Thoracic aorta (tissue), 2 donors: ENCODE measurements around the gene LIMD2. TPM values are rescaled to one million over a fixed set of nuclear protein-coding genes. Genes with fewer than 3 reads are reported as not detected.

Source experiments
- ATAC-seq: fragments of 150-250 bp; one replicate; pipeline ENCODE4 v1.8.0; 2017; ENCODE audit warnings: low read depth; ENCODE audit not compliant: insufficient number of reproducible peaks, low FRiP score
- DNase-seq: peaks from one replicate; pipeline ENCODE4 v3.0.0-alpha.2; 2020; ENCODE audit warnings: low spot score
- H3K27ac ChIP-seq, 2 donors: fragments of 200-600 bp; sonication (generic); 1 replicate in 1 of 2; 2 replicates in 1 of 2; pipeline ENCODE4 v1.5.1; 2016; ENCODE audit warnings: mild to moderate bottlenecking in 2 of 2, moderate library complexity in 2 of 2
- H3K27me3 ChIP-seq: fragments of 200-600 bp; sonication (generic); replicated peaks from 2 replicates; pipeline ENCODE4 v1.6.0; 2016; ENCODE audit warnings: mild to moderate bottlenecking; ENCODE audit not compliant: insufficient read depth
- H3K36me3 ChIP-seq: fragments of 200-600 bp; sonication (generic); one replicate; pipeline ENCODE4 v1.5.1; 2016
- H3K4me1 ChIP-seq, 2 donors: fragments of 200-600 bp; sonication (generic); 1 replicate in 1 of 2; 2 replicates in 1 of 2; pipeline versions ENCODE4 v1.5.1 to v1.6.0; 2016; ENCODE audit warnings: low read depth in 2 of 2, mild to moderate bottlenecking in 1 of 2; ENCODE audit not compliant: control insufficient read depth in 1 of 2
- H3K4me3 ChIP-seq: fragments of 200-600 bp; sonication (generic); 2 replicates; pipeline ENCODE4 v1.5.1; 2016; ENCODE audit warnings: mild to moderate bottlenecking
- H3K9me3 ChIP-seq: fragments of 200-600 bp; sonication (generic); 2 replicates; pipeline ENCODE4 v1.5.1; 2016
- total RNA-seq, 2 donors: library from RNA; depleted of rRNA; stranded (reverse); fragments of >200 nt; gene quantifications; one replicate each; pipeline versions ENCODE4 v1.1.0 to v1.2.3, GENCODE V29; 2016
- TF ChIP-seq, protein P1 (sequence below): fragments of 200-600 bp; sonication (generic); IDR thresholded peaks from one replicate; pipeline ENCODE4 v1.5.1; 2019; ENCODE audit warnings: antibody characterized with exemption

The LIMD2 gene
- total RNA-seq, 2 donors from 2014 or later, result 26.2 to 29.6 TPM

DNA sequence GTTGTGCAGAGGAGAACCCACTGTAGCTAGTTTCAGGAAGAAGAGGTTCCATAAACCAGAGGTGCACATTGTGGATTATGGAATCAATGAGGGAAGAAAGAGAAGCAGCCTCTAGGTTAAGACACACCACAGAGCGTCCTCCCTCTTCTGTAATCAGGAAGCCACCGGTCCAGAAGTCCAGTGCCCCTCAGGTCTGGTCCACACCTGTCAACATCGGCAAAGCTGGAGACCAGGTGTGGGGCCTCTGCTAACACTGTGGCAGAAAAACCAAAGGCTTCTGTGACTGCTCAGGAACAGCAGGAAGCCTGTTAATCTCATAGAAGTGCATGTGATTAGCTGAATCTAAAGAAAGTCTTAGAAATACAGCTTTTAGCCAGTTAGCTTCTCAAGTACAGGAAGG is 23.3 kb downstream of the LIMD2 start:
- DNase-seq (no peak), ATAC-seq (no peak)
- H3K4me3 ChIP-seq, result no peak overlapping the region
- no peaks in the 10 kb centered on the region for H3K27me3 ChIP-seq
- peak overlapping the region; percentile 86 to 88 for H3K27ac ChIP-seq
- H3K9me3 ChIP-seq, result no peaks in the 10 kb centered on the region
- H3K4me1 ChIP-seq, result peaks cover 16 to 39% of the 10 kb centered on the region in 2 donors
- H3K36me3 ChIP-seq, result peaks cover 6% of the 10 kb centered on the region
- TF ChIP-seq, protein P1, sequence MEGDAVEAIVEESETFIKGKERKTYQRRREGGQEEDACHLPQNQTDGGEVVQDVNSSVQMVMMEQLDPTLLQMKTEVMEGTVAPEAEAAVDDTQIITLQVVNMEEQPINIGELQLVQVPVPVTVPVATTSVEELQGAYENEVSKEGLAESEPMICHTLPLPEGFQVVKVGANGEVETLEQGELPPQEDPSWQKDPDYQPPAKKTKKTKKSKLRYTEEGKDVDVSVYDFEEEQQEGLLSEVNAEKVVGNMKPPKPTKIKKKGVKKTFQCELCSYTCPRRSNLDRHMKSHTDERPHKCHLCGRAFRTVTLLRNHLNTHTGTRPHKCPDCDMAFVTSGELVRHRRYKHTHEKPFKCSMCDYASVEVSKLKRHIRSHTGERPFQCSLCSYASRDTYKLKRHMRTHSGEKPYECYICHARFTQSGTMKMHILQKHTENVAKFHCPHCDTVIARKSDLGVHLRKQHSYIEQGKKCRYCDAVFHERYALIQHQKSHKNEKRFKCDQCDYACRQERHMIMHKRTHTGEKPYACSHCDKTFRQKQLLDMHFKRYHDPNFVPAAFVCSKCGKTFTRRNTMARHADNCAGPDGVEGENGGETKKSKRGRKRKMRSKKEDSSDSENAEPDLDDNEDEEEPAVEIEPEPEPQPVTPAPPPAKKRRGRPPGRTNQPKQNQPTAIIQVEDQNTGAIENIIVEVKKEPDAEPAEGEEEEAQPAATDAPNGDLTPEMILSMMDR, result no peak

DNA sequence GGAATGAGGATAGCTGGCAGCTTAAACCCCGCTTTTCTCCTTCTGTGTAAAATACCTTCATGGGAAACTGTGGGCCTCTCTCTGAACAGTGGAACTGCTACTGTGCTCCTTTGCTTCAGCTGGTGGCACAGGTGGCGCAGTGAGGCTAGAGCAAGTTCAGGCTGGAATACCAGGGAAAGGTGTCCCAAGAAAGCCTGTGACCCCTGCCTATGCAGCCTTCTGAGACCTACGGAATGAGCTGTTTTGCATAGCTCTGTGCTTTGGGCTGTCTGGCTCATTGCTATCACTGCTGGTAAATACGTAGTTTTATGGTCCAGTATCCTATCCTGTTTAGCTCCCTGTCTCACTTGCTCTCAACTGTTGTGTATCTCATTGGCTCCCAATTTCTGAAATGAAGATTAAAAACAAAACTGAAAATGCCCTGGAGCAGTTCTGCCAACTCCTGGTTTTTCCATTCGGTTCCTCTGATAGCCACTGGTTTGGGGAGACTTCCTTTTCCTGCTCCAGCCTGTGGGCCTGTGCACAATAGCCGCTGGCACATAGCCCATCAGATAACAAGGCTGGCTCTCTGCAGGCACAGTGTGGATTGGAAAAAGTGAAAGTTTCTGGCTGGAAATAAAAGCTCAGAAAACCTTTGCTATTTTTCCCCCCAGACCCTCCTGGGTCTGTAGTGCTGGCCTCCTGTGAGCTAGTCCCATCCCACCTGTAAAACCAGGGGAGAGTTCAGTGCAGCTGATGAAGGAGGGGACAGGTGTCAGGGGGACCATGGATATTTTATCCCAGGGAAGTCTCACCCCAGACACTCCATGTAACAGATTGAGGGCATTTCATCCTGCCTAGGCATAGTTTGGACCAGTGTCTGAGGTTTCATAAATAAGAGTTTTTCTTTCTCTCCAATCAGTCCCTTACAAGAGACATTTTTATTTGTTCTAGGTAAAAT is 24.0 kb downstream of the LIMD2 start:
- Histone ChIP-seq H3K9me3 (no peaks in the 10 kb centered on the region), H3K4me1 (peaks cover 16 to 39% of the 10 kb centered on the region in 2 donors), H3K36me3 (peaks cover 5% of the 10 kb centered on the region), H3K27me3 (no peaks in the 10 kb centered on the region), H3K4me3 (peak overlapping the region; percentile 58), H3K27ac (peak overlapping the region; percentile 86 to 88)
- DNase-seq (peak; percentile 67), ATAC-seq (peak; percentile 86)
- TF ChIP-seq, protein P1, result no peak

DNA sequence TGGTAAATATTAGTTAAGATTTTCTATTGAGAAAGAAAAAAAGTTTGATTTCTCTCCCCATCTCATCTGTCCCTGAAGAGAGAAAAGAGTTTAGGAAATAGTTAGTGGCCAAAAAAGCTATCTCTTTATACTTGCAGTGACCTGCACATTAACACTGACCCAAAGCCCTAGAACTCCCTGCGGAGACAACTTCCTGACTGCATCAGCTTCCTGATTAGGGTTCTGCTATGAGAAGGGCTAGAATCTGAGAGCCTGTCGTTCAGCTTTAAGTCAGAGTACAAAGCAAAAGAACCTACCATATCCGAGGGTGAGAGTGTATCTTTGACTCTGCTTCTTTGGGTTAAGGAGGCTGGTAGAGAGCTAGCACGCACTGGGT is 24.7 kb downstream of the LIMD2 start:
- peaks cover 16 to 39% of the 10 kb centered on the region in 2 donors for H3K4me1 ChIP-seq
- peak overlapping the region; percentile 86 to 88 for H3K27ac ChIP-seq
- ATAC-seq (no peak), DNase-seq (no peak)
- TF ChIP-seq, protein P1, result no peak
- no peaks in the 10 kb centered on the region for H3K9me3 ChIP-seq
- H3K27me3 ChIP-seq, result no peaks in the 10 kb centered on the region
- peak overlapping the region; percentile 58 for H3K4me3 ChIP-seq
- H3K36me3 ChIP-seq, result peaks cover 5% of the 10 kb centered on the region

DNA sequence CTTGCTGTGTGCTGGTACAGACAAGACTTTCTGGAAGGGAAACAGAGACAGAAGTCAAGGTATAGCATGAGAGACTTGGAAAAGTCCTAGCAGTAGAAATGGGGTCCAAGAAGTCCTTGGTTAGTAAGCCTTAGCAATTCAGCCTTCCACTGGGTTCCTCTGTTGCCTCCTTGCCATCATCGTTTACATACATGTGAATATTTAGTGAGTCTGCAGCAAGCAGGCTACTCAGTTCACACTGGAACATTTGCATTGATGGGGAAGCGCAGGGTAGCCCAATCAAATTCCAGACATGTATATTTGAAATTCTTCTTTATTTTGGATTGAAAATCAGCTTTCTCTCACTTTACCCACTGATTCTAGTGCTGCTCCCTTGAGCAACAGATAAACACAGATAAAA is 27.1 kb downstream of the LIMD2 start:
- no peak for ATAC-seq
- DNase-seq, result no peak
- no peaks in the 10 kb centered on the region for H3K27me3 ChIP-seq
- TF ChIP-seq, protein P1, result no peak
- peaks cover 9% of the 10 kb centered on the region for H3K36me3 ChIP-seq
- no peak overlapping the region for H3K27ac ChIP-seq
- no peak overlapping the region for H3K4me3 ChIP-seq
- no peaks in the 10 kb centered on the region for H3K9me3 ChIP-seq
- peaks cover 16 to 39% of the 10 kb centered on the region in 2 donors for H3K4me1 ChIP-seq

DNA sequence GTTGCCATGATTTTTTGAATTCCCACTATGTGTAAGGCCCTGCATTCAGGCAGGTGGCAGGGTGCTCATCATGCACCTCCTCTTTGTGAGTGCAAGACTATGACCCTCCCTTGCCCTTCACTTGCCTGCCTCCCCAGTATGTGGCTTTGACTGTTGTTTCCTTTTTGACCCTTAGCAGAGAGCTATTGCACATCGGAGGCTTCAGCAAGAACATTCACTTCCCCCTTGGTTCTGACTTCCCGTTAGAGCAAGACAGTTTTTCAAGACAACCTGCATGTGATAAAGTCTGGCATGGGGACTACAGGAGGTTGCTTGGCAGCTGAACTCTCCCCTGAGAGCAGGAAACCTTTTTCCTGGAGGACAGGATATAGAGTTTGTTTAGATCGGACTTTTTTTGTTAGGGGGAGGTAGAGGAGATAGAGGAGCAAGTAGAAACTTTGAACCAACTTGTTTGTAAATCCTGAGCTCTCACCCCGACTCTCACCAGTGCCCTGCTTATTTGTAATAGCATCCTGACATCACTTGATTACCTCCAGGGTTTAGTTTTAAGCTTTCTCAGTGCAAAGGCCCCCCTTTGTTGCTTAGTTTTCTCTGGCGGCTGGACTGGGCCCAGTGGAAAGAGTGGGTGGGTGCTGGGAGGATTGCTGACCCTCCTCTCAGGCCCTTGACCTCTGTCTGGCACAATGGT is 34.3 kb downstream of the LIMD2 start:
- Histone ChIP-seq H3K9me3 (no peaks in the 10 kb centered on the region), H3K4me1 (no peaks in the 10 kb centered on the region), H3K27me3 (no peaks in the 10 kb centered on the region), H3K36me3 (peaks cover 42% of the 10 kb centered on the region), H3K27ac (peak overlapping the region in 1 of 2 donors; percentile 8), H3K4me3 (no peak overlapping the region)
- DNase-seq (no peak), ATAC-seq (no peak)
- TF ChIP-seq, protein P1, result no peak
